GM10266 (cell line): ENCODE data around the gene RIOK2.
"Not testable (repeated sequence)": the region's sequence is repeated elsewhere in the genome, so short reads cannot be mapped to it uniquely, and the experiment has no call there.

ENCODE experiments used
- DNase-seq: peaks from one replicate; pipeline ENCODE4 v3.0.0; 2012; ENCODE audit errors: extremely low spot score
- TF ChIP-seq, protein P1 (sequence below): IDR thresholded peaks from 2 replicates; pipeline ENCODE4 v1.5.1; 2012; ENCODE audit warnings: mild to moderate bottlenecking, low read depth; ENCODE audit not compliant: control insufficient read depth, insufficient read depth; ENCODE audit errors: missing control alignments

Gene RIOK2

GRCh38 chr5:97191893-97192292 lies 8.8 kb upstream of the RIOK2 start:
- no peak for DNase-seq
- TF ChIP-seq, protein P1, sequence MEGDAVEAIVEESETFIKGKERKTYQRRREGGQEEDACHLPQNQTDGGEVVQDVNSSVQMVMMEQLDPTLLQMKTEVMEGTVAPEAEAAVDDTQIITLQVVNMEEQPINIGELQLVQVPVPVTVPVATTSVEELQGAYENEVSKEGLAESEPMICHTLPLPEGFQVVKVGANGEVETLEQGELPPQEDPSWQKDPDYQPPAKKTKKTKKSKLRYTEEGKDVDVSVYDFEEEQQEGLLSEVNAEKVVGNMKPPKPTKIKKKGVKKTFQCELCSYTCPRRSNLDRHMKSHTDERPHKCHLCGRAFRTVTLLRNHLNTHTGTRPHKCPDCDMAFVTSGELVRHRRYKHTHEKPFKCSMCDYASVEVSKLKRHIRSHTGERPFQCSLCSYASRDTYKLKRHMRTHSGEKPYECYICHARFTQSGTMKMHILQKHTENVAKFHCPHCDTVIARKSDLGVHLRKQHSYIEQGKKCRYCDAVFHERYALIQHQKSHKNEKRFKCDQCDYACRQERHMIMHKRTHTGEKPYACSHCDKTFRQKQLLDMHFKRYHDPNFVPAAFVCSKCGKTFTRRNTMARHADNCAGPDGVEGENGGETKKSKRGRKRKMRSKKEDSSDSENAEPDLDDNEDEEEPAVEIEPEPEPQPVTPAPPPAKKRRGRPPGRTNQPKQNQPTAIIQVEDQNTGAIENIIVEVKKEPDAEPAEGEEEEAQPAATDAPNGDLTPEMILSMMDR, result no peak

- not testable (repeated sequence) for DNase-seq
Measured at GRCh38 chr5:97189523-97189922, 6.5 kb upstream of the RIOK2 start.

DNA sequence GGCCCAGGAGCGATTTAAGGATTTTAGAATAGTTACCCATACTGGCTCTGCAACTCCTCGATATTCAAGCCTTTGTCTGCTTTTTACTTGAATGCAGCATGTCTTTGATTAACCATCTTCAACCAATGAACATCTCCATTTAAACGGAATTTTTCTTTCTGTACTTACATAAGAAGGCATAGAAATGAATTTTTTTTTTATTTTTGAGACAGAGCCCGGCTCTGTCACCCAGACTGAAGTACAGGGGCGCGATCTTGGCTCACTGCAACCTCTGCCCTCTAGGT lies 825 bp upstream of the RIOK2 start:
- TF ChIP-seq, protein P1, result no peak
- DNase-seq, result no peak

DNA sequence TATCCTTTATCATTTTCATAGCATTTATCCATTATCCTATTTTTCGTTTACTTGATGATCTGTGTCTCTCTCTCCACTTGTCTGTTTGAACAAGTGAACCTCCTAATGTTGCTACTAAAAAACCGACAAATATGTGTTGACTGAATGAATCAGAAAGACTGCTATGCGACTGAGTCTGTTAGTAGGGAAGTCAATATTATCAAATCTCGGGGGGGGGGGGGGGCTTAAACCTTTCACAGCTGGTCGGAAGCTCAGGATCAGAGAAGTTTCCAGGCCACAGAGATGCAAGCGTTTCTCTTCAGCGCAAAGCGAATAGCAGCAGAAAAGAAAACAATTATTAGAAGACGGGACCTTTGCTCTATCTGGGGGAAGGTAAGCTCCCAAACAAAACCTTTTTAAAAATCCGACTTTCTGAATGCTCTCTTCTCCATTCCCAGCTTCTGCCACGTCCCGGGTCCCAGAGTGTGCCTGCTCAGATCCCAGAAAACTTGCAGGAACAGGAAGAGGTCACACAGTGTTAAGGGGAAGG lies 412 bp downstream of the RIOK2 start:
- no peak for DNase-seq
- TF ChIP-seq, protein P1, result no peak

GRCh38 chr5:97181856-97182545 lies 1.0 kb downstream of the RIOK2 start:
- no peak for DNase-seq
- TF ChIP-seq, protein P1, result no peak

DNA sequence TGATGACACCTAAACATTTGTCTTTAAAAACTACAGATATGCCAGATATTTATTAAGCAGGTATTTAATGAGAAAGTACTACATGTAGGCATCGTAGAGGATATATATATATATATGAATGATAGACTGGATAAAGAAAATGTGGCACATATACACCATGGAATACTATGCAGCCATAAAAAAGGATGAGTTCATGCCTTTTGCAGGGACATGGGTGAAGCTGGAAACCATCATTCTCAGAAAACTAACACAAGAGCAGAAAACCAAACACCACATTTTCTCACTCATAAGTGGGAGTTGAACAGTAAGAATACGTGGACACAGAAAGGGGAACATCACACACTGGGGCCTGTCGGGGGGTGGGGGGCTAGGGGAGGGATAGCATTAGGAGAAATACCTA lies 3.6 kb downstream of the RIOK2 start:
- not testable (repeated sequence) for DNase-seq

GRCh38 chr5:97172227-97172626 lies 10.8 kb downstream of the RIOK2 start:
- TF ChIP-seq, protein P1, result no peak
- no peak for DNase-seq

DNA sequence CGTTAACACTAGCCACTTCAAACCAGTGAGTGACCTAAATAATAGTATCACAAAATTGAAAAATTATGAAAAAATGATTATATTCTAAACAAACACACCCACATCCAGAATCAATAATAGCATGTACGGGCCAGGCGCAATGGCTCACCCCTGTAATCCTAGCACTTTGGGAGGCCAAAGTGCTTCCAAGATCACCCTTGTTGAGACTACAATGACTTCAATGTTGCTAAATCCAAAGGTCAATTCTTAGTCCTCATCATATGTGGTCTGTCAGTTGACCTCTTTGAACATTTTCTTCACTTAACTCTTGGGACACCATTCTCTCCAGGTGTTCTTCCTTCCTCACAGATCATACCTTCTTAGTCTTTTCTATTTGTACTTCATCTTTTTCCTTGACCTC lies 11.3 kb downstream of the RIOK2 start:
- TF ChIP-seq, protein P1, result no peak
- no peak for DNase-seq
